ENCODE results near the gene FDXR.

GRCh38 chr17:74921769-74922168 is 49.0 kb upstream of the FDXR start:
- TF ChIP-seq EZH2 (IDR thresholded peaks at IDR 0.05) (no peak), CTCF (IDR thresholded peaks at IDR 0.05) (no peak)

Data from neural progenitor cell (in vitro differentiated cells).